HG03045 (cell line): ENCODE data around the gene KRT85.

Experiments
- ATAC-seq: cut with Tn5 transposase; IDR thresholded peaks from one replicate; pipeline ENCODE4 v1.9.1; 2021; ENCODE audit warnings: mild to moderate bottlenecking, moderate library complexity; ENCODE audit not compliant: unreplicated experiment

Gene KRT85

DNA sequence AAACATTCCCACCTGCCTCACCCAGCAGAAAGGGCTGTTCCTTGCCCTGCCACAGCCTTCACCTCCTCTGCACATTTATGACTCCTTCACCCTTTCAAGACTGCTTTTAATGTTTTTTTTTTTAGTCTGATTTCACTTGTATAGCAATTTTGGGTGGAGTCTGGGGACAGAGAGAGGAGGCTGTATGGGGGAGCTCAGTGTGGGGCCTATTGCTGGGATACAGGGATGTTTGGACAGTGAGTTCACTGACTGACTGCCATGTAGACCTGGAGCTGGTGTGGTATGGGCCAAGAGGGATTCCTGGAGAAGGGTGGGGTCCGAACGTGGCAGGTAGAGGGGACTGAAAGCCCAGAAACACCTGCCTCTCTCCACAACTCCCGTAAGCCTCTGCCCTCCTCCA is 1.9 kb upstream of the KRT85 start:
- no peak for ATAC-seq

- ATAC-seq, result no peak
These were observed 1.2 kb upstream of the KRT85 start for GRCh38 chr12:52368508-52368907.

GRCh38 chr12:52367876-52368275 is 595 bp upstream of the KRT85 start:
- ATAC-seq, result no peak

DNA sequence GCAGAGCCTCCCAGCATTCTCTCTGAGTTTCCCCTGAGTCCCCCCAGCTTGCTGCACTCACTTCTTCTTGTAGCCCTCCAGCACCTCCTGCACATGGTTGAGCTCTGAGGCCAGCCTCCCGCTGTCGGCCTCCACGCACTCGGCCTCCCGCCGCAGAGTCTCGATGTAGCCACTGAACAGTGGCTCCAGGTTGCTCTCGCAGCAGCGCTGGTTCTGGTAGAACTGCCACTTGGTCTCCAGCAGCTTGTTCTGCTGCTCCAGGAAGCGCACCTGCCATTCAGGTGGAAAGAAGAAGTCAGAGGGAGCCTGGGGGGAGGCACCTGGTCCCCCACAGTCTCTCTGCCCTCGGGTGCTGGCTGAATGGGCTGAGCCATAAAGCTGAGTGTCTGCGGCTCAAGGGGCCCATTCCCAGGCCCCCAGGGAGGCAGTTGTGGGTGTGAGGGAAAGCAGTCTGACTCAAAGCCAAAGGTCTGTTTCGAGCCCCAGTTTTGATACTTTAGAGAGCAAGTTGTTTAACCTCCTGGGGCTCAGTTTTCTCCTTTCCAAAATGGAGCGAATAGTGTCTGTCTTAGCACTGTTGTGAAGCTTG is 2.3 kb downstream of the KRT85 start:
- no peak for ATAC-seq

DNA sequence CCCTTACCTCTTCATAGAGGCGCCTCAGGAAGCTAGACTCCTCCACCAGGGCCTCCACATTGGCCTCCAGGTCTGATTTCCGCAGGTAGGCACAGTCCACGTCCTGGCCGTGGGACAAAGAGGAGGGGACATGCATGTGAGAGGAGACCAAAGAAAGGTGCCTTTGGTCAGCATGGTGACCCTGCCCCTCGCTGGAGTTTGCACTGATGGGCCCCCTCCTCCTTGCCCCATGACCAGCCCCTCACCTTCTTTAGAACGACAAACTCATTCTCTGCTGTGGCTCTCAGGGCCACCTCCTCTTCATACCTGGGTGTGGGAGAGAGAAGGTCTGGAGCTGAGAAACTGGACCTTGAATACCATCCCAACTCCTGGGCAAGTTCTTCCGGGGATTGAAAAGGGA is 3.2 kb downstream of the KRT85 start:
- ATAC-seq, result no peak

- no peak for ATAC-seq
These were observed 4.1 kb downstream of the KRT85 start for GRCh38 chr12:52363111-52363679.

DNA sequence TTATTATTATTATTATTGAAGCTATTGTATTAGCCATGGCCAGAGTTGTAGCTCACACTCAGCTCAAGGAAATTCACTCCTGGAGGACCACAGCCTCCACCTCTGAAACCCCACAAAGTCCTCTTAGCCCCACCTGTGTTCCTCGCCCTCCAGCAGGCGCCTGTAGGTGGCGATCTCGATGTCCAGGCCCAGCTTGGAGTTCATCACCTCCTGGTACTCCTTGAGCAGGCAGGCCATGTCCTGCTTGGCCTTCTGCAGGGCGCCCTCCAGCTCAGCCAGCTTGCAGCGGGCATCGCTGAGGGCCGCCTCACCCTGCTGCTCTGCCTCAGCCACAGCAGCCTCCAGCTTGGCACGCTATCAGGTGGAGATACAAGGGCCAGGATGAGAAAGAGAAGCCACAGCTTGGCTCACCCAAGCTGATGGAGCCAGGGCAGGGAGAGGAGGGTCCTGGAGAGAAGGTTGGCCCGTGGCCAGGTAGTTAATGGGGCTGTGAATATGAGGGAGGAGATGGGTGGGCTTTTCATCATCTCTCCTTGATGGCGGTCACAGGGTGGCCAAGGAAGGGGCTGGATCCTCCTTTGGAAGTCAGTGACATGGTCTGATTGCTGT is 5.1 kb downstream of the KRT85 start:
- no peak for ATAC-seq

DNA sequence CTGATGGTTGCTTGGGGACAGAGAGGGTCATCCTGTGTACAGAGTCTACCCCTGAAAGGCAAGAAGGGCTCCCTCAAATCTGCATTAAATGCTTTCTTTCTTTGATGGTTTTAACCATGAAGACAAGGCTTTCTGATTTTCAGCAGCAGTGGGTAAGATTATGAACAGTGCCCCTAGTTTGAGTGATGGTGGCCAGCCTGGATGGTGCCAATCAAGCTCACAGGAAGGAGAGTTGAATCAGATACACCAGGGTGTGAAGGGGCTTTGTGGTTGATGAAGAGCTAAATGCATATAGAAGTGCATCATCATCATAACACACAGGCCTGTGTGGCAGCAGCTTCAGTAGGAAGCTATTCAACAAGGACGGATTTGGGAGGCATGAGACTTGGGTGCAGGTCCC is 5.7 kb downstream of the KRT85 start:
- ATAC-seq, result no peak

- ATAC-seq, result no peak
These were observed 6.5 kb downstream of the KRT85 start for GRCh38 chr12:52360663-52361271.

- ATAC-seq, result no peak
These were observed 7.1 kb downstream of the KRT85 start for GRCh38 chr12:52360106-52360662.

GRCh38 chr12:52359621-52360061 is 7.6 kb downstream of the KRT85 start:
- no peak for ATAC-seq

DNA sequence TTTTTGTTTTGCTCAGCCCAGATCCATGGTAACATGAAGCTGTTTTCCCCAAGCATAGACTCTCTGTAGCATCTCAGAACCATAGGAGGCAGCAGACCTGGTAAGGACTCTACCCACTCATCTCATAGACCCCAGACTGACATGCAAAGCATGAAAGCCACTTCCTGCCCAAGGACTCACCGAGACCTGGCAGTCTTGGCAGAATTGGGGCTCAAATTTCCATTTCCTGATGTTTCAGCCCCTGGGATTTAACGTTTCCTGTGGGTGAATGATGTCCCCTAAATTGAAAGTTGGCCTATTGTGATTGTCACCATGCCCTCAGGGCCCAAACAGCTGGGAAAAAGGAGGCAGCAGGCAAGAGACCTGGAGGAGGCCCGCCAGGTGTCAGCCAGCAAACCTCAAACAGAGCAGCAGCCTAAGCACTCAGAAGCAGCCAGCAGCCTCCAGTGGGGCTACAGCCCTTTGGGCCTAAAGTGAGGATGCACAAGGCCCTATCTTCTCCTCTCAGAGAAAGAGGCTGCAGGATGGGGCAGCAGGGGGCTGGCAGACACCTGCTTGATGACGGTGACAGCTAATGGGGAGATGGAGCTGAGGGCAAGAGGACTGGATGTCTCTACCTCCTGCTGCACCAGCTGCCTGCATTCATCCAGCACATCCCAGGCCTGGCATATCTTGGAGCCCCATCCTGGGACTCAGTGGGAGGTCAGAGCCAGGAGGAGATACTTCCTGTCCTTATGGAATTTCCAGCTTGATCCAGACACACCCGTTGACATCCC is 8.5 kb downstream of the KRT85 start:
- ATAC-seq, result peak; percentile 81

DNA sequence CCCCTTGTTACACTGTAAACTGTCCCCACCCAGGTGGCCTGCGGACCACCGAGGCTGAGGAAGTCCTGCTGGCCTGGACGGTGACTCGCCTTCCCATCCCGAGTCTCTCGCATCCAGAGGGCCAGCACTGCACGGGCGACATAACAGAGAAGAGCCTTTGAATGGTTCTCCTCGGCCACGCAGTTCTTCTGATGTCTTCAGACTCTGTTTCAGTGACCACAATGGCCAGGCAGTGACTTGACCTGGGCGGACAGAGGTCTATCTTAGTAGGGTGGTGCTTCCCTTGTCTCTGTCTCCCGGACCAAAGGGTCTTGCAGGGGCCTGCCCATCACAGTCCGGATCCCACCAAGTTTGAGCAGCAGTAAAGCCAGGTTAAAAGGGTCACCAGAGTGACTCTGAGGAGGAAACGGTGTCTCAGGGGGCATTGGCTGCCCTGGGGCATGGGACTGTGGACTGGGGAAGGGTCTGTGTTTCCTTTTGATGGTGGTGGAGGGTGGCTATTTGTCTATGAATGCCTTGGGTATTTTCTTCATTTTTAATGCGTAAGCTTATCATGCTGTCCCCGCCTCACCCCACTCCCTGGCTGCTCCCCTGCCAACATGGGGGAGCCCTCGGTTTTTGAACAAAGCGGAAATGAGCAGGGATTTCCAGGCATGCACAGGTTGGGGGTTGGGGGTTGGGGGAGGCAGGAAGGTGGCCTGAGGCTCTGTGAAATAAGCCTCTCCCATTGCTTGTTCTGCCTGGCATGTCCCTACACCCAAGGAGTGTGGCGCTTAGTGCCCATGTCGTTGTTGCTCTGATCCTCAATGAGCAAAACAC is 10.3 kb downstream of the KRT85 start:
- no peak for ATAC-seq

GRCh38 chr12:52356031-52356761 is 11.1 kb downstream of the KRT85 start:
- ATAC-seq, result no peak

DNA sequence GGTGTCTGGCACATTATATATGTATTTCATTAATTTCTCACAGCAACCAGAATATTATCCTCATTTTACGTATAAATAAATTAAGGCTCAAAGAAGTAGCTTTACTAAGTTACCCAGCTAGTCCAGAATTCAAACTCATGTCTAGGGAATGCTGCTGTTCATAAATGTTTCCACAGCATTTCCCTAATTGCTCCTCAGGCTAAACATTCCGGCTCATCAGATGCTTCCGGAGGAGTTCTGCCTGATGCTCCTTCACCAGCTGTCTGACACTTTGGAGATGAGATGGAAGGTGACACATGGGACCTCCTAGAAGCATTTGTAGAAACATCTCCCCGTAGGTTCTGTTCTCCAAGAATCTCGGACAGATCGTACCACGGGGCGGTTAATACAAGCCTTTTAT is 12.1 kb downstream of the KRT85 start:
- no peak for ATAC-seq

GRCh38 chr12:52354200-52354599 is 13.1 kb downstream of the KRT85 start:
- no peak for ATAC-seq

DNA sequence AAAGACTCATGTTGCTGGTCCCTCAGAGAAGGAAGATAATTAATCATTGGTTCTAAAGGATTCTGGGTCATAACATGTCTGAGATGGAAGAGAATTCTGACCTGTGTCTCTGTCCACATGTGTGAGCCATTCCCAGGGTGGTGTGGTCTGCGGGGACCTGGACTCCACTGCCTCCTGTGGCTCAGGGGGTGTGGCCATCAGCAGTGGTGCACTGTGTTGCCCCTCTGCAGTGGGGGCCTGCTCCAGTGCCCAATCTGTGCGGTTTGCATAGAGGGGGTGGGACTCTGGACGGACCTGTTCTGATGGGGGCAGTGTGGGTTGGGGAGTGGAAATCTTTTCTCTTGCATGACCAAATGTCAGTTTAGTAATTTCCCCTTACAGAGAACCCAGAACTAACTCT is 13.5 kb downstream of the KRT85 start:
- no peak for ATAC-seq

- no peak for ATAC-seq
These were observed 14.3 kb downstream of the KRT85 start for GRCh38 chr12:52352951-52353350.

DNA sequence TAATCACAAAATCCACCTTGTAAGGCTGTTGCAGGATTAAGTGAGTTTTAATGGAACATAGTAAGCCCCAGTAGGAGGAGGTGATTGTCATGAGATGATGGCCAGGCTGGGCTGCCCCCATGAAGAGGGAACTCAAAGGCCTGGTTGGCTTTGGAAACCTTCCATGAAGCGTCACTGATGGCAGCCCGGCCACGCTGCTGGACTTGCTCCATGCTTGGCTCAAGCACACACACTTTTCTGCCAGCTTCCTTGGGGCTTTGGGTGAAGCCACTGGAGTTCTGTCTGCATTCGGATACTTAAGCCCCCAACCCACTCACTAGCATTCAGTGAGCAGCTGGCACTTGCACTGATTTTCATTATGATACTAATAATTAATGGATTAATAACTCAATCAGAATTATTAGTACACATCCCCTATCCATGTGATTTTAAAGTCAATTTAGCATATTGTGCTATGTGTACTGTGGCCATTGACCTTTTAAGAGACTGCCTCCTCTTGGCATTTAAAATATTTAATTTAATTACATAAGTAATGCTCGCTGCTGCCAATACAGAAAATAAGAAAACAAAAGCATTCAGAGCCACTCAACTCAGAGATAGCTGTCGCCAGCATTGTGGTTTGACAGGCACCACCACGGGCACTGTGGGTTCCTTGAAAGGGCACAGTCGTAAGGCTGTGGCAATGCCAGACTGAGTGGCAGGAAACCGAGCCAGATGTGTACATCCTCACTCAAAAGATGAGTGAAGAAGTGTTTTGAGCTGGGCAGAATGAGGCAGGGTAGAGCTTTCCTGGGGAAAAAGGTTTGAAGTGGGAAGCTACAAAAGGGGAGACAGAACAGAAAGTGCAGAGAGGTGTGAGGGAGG is 15.9 kb downstream of the KRT85 start:
- ATAC-seq, result no peak
